Astrocyte (in vitro differentiated cells and primary cell): Measurements from ENCODE around the gene TOM1L1. TPM values are rescaled to one million over a fixed set of nuclear protein-coding genes. Genes with fewer than 3 reads are reported as not detected.
"Not testable (repeated sequence)": the region's sequence is repeated elsewhere in the genome, so short reads cannot be mapped to it uniquely, and the experiment has no call there.

Experiments used
- DNase-seq: peaks from one replicate; pipeline ENCODE4 v3.0.0-alpha.2; 2010; ENCODE audit warnings: low read depth
- FAIRE-seq: peaks from 2 replicates; lab custom pipeline; 2011; peaks lifted over from hg19 to GRCh38; lab: Jason Lieb, UNC
- H2AFZ ChIP-seq: 2 replicates; pipeline ENCODE4 v1.6.0; 2012; ENCODE audit warnings: low read depth, low read length, inconsistent platforms
- H3K27ac ChIP-seq: 2 replicates; pipeline ENCODE4 v1.5.1; 2011; ENCODE audit warnings: low read depth, low read length, inconsistent platforms
- H3K27me3 ChIP-seq: 2 replicates; pipeline ENCODE4 v1.6.0; 2011; ENCODE audit warnings: low read length, inconsistent platforms; ENCODE audit not compliant: insufficient read depth
- H3K36me3 ChIP-seq: 2 replicates; pipeline ENCODE4 v1.5.1; 2011; ENCODE audit warnings: low read length, inconsistent platforms; ENCODE audit not compliant: insufficient read depth
- H3K4me1 ChIP-seq: 2 replicates; pipeline ENCODE4 v1.5.1; 2011; ENCODE audit warnings: low read length, inconsistent platforms; ENCODE audit not compliant: insufficient read depth
- H3K4me2 ChIP-seq: 2 replicates; pipeline ENCODE4 v1.6.0; 2012; ENCODE audit warnings: low read length, inconsistent platforms
- H3K4me3 ChIP-seq: 2 replicates; pipeline ENCODE4 v1.5.1; 2011; ENCODE audit warnings: low read depth, mild to moderate bottlenecking, low read length, inconsistent platforms; ENCODE audit not compliant: insufficient read depth
- H3K79me2 ChIP-seq: 2 replicates; pipeline ENCODE4 v1.6.0; 2012; ENCODE audit warnings: mild to moderate bottlenecking, low read length, inconsistent platforms; ENCODE audit not compliant: insufficient read depth
- H3K9ac ChIP-seq: 2 replicates; pipeline ENCODE4 v1.6.0; 2012; ENCODE audit warnings: mild to moderate bottlenecking, low read length, inconsistent platforms
- H3K9me3 ChIP-seq: 2 replicates; pipeline ENCODE4 v1.5.1; 2012; ENCODE audit warnings: low read depth, mild to moderate bottlenecking, low read length, inconsistent platforms; ENCODE audit not compliant: insufficient read depth
- H4K20me1 ChIP-seq: 2 replicates; pipeline ENCODE4 v1.6.0; 2012; ENCODE audit warnings: low read length, inconsistent platforms; ENCODE audit not compliant: insufficient read depth
- H3K27ac Mint-ChIP-seq: one replicate; pipeline ENCODE4 v1.8.0; 2021; ENCODE audit warnings: mild to moderate bottlenecking, mixed read lengths; ENCODE audit not compliant: unreplicated experiment
- H3K27me3 Mint-ChIP-seq: one replicate; pipeline ENCODE4 v1.8.0; 2021; ENCODE audit warnings: low read depth, mixed read lengths; ENCODE audit not compliant: unreplicated experiment
- H3K36me3 Mint-ChIP-seq: one replicate; pipeline ENCODE4 v1.8.0; 2021; ENCODE audit warnings: low read depth, mixed read lengths; ENCODE audit not compliant: unreplicated experiment
- H3K4me1 Mint-ChIP-seq: one replicate; pipeline ENCODE4 v1.8.0; 2021; ENCODE audit warnings: low read depth, mixed read lengths; ENCODE audit not compliant: unreplicated experiment
- H3K4me3 Mint-ChIP-seq: one replicate; pipeline ENCODE4 v1.8.0; 2021; ENCODE audit warnings: mild to moderate bottlenecking, moderate library complexity, mixed read lengths; ENCODE audit not compliant: unreplicated experiment
- H3K9me3 Mint-ChIP-seq: one replicate; pipeline ENCODE4 v1.8.0; 2021; ENCODE audit warnings: mild to moderate bottlenecking, mixed read lengths; ENCODE audit not compliant: unreplicated experiment
- EZH2 ChIP-seq: IDR thresholded peaks from 2 replicates; pipeline ENCODE4 v1.6.1; 2012; ENCODE audit warnings: mild to moderate bottlenecking, low read length, inconsistent platforms; ENCODE audit not compliant: insufficient read depth
- total RNA-seq: library from RNA; stranded (reverse); gene quantifications from 2 replicates; pipeline ENCODE4 v1.2.1, GENCODE V29; 2021
- TF ChIP-seq, protein P1 (sequence below): IDR thresholded peaks from 2 replicates; pipeline ENCODE4 v1.5.1; 2011; ENCODE audit warnings: low read depth, mild to moderate bottlenecking, inconsistent platforms, low read length, moderate library complexity; ENCODE audit not compliant: insufficient read depth

TOM1L1 gene
- total RNA-seq, 1 donor from 2014 or later, result 27.1 TPM

GRCh38 chr17:54870671-54871175, 29.9 kb upstream of the TOM1L1 start:
- Histone ChIP-seq H3K9me3 (no peaks in the 10 kb centered on the region), H3K36me3 (no peaks in the 10 kb centered on the region), H3K79me2 (no peaks in the 10 kb centered on the region), H3K27me3 (no peaks in the 10 kb centered on the region), H4K20me1 (no peaks in the 10 kb centered on the region), H3K4me2 (no peak overlapping the region), H2AFZ (no peak overlapping the region), H3K9ac (no peak overlapping the region), H3K4me3 (no peak overlapping the region), H3K4me1 (no peaks in the 10 kb centered on the region), H3K27ac (no peak overlapping the region)
- FAIRE-seq (no peak), DNase-seq (no peak)
- no peak for TF ChIP-seq EZH2
- TF ChIP-seq, protein P1, sequence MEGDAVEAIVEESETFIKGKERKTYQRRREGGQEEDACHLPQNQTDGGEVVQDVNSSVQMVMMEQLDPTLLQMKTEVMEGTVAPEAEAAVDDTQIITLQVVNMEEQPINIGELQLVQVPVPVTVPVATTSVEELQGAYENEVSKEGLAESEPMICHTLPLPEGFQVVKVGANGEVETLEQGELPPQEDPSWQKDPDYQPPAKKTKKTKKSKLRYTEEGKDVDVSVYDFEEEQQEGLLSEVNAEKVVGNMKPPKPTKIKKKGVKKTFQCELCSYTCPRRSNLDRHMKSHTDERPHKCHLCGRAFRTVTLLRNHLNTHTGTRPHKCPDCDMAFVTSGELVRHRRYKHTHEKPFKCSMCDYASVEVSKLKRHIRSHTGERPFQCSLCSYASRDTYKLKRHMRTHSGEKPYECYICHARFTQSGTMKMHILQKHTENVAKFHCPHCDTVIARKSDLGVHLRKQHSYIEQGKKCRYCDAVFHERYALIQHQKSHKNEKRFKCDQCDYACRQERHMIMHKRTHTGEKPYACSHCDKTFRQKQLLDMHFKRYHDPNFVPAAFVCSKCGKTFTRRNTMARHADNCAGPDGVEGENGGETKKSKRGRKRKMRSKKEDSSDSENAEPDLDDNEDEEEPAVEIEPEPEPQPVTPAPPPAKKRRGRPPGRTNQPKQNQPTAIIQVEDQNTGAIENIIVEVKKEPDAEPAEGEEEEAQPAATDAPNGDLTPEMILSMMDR, result no peak
- Mint-ChIP-seq H3K27me3 (no peaks in the 10 kb centered on the region), H3K27ac (peak overlapping the region; percentile 71), H3K36me3 (no peaks in the 10 kb centered on the region), H3K4me3 (no peak overlapping the region), H3K9me3 (no peaks in the 10 kb centered on the region), H3K4me1 (peaks cover 11% of the 10 kb centered on the region)

- H3K36me3 Mint-ChIP-seq, DNase-seq, H3K4me1 ChIP-seq, H3K27me3 ChIP-seq, H3K4me3 ChIP-seq, H2AFZ ChIP-seq, H3K9me3 ChIP-seq, FAIRE-seq, H3K27me3 Mint-ChIP-seq, H4K20me1 ChIP-seq, H3K9me3 Mint-ChIP-seq, H3K27ac Mint-ChIP-seq, H3K4me3 Mint-ChIP-seq, H3K27ac ChIP-seq, H3K4me2 ChIP-seq, H3K36me3 ChIP-seq, H3K79me2 ChIP-seq, H3K9ac ChIP-seq, H3K4me1 Mint-ChIP-seq: not testable (repeated sequence)
Measured at GRCh38 chr17:54875906-54876305, 24.7 kb upstream of the TOM1L1 start.

GRCh38 chr17:54876656-54877195, 23.9 kb upstream of the TOM1L1 start:
- H3K4me3 ChIP-seq, result no peak overlapping the region
- no peaks in the 10 kb centered on the region for H4K20me1 ChIP-seq
- Mint-ChIP-seq H3K9me3 (peaks cover 3% of the 10 kb centered on the region), H3K27ac (no peak overlapping the region), H3K36me3 (no peaks in the 10 kb centered on the region), H3K4me3 (no peak overlapping the region), H3K27me3 (peaks cover 2% of the 10 kb centered on the region), H3K4me1 (no peaks in the 10 kb centered on the region)
- H3K27ac ChIP-seq, result no peak overlapping the region
- DNase-seq (no peak), FAIRE-seq (no peak)
- no peak overlapping the region for H3K9ac ChIP-seq
- no peaks in the 10 kb centered on the region for H3K79me2 ChIP-seq
- no peaks in the 10 kb centered on the region for H3K27me3 ChIP-seq
- H2AFZ ChIP-seq, result no peak overlapping the region
- H3K4me2 ChIP-seq, result no peak overlapping the region
- H3K9me3 ChIP-seq, result no peaks in the 10 kb centered on the region
- no peaks in the 10 kb centered on the region for H3K36me3 ChIP-seq
- H3K4me1 ChIP-seq, result no peaks in the 10 kb centered on the region
- no peak for TF ChIP-seq EZH2
- TF ChIP-seq, protein P1, result no peak
